Kidney tubule cell (primary cell): Measurements from ENCODE around the gene NEURL1.

Experiments
- DNase-seq: peaks from one replicate; pipeline ENCODE4 v3.0.0-alpha.2; 2018; ENCODE audit warnings: low spot score

The NEURL1 gene

DNA sequence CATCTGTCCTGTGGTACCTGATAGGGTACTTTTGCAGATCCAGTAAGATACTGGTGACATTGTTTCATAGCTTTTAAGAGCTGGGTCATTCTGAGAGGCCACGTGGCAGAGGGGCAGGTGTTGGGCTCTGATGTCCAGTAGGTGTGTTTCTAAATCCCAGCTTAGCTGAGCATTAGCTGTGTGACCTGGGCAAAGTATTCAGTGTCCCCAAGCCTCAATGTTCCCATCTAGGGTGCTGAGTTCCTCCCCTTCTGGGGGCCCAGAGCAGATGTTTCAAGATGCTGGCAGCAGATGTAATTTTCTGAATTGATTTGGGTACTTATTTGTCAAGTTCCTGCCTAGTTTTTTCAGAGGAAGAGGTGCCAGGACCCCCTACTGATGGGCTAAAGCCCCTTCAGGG lies 52.9 kb downstream of the NEURL1 start:
- DNase-seq: no peak

- no peak for DNase-seq
Measured at GRCh38 chr10:103547391-103547946, 54.0 kb downstream of the NEURL1 start.

DNA sequence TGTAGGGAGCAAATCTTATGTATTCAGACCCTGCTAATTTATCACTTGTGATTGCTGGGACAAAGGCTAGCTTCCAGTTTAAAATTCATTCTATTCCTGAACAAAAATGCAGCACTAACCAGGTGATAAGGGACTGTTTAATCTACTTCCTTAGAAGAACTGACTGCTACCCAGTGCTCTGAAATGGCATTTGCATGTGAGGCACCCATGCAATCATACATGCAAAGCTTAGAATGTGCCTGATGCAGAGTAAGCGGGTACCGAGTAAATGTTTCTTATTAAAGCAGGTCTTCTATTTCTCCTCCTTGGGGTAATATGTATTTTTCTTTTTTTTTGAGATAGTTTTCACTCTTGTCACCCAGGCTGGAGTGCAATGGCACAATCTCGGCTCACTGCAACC lies 54.5 kb downstream of the NEURL1 start:
- DNase-seq: no peak

DNA sequence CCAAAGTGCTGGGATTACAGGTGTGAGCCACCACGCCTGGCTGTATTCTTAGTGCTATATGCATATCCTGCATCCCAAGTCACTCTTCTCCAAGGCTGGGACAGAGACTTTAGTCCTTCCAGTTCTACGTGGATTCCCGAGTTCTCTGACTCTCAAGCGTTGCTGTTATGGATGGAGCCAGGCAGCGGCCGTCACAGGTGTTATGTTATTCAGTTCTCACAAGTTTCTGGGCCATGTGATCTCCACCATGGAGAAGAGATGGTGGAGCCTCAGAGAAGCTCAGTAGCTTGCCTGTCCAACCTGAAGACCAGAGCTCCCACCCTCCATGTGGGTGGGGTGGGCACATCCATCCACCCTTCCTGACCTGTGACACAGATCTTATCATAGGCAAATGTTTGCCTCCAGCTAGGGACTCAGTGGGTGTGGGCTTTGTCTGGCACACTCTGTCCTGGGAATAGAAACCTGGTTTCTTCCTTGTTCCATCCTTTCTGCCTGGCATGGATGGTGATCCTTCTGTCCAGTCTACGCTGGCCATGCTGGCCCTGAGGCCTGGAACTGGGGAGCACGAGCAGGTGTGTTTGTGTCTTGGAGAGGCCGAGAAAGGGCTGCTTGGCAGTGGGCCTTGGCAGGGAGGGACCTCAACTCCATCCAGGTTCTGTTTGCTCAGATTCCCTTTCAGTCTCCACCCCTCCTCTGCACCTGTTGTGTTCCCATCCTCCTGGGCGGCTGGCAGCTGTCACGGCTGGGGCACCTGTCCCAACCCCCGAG lies 55.3 kb downstream of the NEURL1 start:
- DNase-seq: no peak

DNA sequence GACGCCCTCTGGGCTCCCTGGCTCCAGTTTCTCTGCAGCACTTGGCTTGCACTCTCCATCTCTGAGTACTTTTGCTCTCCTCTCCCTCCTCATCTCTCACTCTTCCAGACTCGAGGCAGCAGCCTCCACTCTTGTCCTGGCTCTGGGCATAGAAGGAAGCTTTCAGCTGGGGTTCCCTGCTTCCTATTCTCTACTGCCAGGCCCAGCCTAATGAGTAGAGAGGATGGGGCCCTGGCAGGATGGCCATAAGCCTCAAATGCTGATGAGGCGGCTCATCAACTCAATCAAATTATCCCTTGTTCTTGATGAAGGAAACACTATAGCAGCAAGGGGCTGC lies 55.8 kb downstream of the NEURL1 start:
- no peak for DNase-seq

- no peak for DNase-seq
Measured at GRCh38 chr10:103550229-103550628, 56.7 kb downstream of the NEURL1 start.

DNA sequence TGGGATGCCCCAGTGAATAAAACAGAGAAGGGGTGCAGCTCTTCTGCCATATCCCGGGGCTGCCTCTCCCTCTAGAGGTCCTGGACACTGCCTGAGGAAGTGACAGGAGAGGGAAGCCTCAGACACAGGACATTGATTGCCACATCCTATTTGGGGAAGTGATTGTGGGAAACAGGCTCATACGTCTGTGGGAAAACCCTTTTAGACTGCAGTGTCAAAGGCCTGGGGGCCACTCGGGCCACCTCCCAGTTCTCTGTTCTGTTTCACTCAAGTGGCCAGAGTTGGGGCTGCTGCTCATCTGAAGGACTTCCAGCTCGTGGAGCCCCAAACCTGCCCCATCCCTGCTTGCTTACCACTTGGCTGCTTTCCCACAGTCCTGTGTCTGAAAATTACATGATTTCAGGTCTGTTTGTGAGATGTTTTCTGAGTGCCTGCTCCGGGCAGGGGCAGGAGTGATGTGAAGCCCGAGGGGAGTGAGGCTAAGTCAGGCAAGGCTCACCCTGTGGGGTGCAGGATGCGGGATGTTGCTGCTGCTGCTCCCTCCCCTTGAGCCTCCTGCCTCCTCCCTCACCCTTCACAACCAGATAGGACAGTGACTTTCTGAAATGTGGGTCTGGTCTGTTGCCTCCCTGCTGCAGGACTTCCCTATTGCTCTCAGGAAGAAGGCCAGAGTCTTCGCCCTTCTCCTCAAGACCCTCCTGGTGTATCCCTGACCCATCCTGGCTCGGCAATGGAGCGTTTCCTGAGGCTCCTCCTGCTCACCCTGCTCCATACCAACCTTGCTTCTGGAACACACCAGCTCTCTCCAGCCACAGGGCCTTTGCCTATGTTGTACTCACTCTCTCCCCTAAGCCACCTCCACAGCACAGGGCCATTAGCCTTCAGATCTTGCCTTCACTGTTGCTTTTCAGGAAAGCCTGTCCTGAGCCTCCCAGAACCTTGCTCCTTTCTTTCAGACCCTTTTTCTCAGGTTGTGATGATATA lies 58.4 kb downstream of the NEURL1 start:
- no peak for DNase-seq

DNA sequence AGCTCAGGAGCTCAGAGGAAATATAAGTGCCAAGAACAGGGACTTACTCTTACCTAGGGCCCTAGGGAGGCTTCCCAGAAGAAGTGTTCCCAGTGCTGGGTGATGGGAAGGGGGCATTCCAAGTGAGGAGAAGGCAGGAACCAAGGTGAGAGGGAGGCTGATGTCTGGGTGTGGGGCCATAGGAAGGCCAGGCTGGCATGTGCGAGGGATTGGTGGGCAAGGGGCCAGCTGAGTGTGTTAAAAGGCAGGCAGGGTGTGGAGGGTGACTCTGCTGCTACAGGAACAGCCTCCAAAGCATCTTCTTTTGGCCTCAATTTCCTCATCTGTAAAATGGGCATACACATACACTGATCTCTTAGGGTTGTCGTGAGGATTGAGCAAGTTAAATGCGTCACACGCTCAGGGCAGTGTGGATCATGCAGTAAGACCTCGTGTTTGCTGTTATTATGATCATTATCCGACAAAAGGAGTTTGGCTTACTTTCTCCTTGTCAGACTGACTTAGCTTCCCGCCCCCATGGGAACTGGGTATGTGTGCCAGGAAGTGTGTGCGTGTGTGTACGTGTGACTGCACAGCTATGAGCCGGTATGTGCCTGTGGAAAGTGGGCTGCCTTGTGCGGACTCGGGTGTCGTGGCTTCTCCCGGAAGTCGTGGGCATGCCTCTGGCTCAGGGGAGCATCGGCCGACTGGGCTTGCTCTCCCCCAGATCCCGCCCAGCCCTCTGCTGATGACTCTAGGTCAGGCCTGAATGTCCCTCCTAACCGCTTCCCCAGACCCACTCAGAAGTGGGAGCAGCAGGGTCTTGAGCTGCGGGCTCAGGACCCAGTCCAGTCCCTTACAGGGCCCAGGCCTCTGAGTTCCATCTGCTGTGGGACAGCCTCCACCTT lies 59.6 kb downstream of the NEURL1 start:
- no peak for DNase-seq

DNA sequence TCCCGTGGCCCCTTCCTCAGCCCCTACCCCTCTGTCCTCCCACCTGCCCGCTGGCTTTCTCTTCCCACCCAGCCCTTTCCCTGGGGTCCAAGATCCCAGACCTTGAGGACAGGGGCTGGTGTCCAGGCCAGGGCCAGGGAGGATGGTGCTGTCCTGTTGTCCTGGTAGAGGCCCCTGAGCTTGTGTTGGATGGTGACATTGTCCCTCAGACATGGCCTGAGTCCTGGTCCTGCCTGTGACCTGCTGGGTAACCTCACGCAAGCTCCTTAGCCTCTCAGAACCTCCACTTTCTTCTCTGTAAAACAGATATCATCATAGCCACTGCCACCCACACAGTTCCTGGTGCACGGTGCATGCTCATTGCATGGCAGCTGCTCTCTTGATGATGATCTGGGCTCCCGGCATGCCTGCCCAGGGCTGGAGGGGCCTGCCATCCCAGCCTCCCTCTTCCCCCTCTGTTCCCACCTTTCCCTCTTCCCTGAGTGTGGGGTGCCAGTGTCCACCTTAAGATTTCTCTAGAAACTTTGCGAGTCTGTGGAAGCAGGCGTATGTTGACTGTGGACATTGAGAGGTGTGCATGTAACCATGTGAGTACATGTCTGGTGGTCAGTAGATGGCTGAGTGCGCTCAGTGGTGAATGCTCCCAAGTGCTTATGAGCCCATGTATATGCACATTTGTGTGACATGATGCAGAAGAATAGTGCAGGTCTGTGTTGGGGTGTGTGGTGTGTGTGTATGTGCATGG lies 60.4 kb downstream of the NEURL1 start:
- no peak for DNase-seq

DNA sequence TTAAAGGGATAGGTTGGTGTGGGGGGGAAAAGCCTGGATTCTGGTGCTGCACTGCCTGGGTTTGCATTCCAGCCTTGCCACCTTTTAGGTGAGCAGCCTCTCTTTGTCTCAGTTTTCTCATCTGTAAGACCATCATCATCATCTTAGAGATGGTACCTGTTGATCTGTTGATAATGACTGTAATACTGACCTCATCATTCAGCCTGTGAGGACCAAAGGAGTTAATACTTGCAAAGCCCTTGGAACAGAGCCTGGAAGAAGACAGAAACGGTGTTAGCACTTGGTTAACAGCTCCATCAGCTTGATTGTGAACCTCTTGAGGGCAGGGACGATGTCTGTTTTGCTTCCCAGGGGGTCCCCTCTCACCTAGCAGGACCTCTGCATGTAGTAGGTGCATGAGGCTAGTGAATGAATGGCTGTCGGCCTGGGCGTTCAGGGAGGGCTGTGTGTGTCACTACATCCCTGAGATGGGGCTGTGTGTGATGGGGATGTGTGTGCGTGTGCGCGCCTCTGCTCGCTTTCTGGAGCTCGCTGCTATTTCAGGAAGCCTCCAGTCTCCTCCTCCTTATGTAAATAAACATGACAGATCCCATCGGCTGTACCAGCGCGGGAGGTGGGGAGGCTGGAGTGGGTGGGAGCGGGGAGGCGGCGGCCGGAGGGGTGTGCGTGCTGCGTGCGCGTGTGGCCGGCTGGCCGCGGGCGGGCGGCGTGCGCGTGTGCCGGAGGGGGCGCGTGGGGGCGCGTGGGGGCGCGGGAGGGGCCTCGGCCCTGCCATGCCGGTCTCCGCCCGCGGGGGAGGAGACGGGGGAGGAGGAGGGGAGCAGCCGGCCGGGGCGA lies 61.2 kb downstream of the NEURL1 start:
- peak; percentile 60 for DNase-seq

- no peak for DNase-seq
Measured at GRCh38 chr10:103555325-103555649, 61.8 kb downstream of the NEURL1 start.

DNA sequence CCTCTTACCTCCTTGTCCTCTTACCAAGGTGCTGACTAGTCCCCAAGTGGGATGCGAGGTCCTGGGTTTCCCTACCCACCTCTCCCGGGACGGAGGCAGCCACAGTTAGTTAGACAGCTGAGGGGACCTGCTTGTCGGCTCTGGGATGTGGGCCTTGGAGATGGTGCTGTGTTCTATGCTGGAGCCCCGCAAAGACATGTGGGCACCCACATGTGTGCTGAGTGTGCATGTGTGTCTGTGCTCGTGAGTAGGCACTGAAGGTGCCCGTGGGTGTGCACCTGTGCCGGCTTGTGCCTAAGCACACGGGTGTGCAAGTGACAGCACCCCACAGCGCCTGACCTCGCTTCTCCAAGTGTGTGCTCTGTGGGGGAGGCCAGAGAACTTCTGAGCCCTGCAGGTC lies 62.2 kb downstream of the NEURL1 start:
- no peak for DNase-seq

GRCh38 chr10:103556383-103557007 lies 63.0 kb downstream of the NEURL1 start:
- DNase-seq: no peak

DNA sequence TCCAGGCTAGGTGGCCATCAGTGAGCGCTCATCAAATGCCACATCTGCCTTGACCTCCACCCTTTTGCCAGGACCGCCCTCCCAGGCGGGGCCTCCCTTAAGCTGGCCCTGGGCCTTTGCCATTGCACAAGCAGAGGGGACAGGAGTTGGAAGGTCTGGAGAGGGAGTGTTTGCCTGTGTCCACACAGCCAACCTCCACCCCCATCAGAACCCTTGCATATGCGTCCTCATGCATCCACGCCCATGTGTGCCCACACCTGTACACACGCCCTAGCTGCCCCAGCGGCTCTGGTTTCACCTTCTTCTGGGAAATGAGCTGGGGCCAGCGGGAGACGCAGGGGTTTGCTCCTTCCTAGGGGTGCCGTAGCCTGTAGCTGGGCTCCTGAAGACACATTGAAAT lies 64.0 kb downstream of the NEURL1 start:
- DNase-seq: no peak

DNA sequence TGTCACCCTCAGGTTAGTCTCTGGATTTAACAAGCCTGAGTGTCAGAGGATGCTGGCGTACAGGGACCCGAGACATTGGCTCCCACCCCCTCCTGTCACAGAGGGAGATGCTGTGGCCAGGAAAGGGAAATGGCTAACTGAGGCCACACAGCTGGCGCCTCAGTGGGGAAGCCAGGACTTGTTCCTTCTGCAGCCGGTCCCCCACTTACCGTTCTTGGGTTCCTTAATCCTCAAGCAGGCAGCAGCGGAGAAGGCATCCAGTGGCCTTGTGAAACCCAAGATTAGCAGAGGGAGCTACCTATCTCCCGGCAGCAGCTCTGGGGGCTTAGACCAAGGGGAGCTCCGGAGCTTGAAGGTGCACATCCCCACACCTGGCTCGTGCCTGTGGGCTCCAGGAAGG lies 65.4 kb downstream of the NEURL1 start:
- no peak for DNase-seq

DNA sequence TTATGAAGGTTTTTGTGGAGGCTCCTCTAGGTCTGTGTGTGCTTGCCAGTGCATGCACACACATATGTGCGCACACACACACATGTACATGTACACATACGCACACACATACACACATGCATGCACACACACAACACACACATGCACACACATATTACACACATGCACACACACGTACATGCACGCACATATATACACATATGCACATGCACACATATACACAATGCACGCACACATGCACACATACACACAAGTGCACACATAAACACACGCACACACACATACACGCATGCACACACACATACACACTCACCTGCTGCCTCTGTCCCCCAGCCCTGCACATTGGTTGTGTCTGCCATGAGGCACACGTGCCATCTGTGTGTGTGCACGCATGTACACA lies 66.3 kb downstream of the NEURL1 start:
- DNase-seq: no peak

DNA sequence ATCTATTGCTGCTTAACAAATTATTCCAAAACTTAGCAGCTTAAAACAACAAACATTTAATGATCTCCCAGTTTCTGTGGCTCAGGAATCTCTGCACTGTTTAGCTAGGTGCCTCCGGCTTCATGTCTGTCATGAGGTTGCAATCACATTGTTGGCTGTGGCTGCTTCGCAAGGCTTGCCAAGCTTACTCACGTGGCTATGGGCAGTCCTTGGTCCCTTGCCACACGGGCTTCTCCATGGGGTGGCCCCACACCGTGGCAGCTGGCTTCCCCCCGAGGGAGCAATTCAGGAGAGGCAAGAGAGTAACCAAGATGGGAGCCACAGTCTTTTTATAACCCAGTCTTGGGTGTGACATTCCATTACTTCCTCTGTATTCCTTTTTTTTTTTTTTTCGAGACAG lies 67.4 kb downstream of the NEURL1 start:
- no peak for DNase-seq

DNA sequence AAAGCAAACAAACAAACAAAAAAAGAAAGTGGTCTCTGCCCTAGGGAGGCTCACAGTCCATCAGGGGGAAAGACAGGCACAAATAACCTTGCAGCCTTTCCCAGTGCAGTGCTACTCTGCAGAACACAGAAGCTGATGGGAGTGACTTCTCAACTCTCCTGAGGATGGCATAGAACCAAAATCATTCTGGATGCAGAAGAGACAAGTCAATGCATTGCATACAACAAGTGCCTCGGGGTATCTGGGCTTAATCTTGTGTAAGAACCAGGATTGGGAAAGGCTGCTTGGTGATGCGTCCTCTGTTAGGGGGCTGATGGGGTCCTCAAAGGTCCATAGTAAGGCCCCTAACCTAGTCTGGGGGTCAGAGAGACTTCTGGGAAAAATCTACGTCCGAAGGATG lies 68.9 kb downstream of the NEURL1 start:
- DNase-seq: no peak

GRCh38 chr10:103563231-103564115 lies 70.0 kb downstream of the NEURL1 start:
- DNase-seq: no peak
